ENCODE results near the gene FPGS.
A peak's percentile ranks its signal among the peaks of the same experiment; 100 is the strongest.

The FPGS gene

GRCh38 chr9:127767410-127767809 lies 35.3 kb upstream of the FPGS start:
- Mint-ChIP-seq H3K9me3 (no peaks in the 10 kb centered on the region), H3K4me1 (peaks cover 98% of the 10 kb centered on the region), H3K27me3 (no peaks in the 10 kb centered on the region), H3K27ac (peak overlapping the region; percentile 94 to 95), H3K4me3 (peak overlapping the region; percentile 79 to 85)
- DNase-seq (no peak), ATAC-seq (no peak)

DNA sequence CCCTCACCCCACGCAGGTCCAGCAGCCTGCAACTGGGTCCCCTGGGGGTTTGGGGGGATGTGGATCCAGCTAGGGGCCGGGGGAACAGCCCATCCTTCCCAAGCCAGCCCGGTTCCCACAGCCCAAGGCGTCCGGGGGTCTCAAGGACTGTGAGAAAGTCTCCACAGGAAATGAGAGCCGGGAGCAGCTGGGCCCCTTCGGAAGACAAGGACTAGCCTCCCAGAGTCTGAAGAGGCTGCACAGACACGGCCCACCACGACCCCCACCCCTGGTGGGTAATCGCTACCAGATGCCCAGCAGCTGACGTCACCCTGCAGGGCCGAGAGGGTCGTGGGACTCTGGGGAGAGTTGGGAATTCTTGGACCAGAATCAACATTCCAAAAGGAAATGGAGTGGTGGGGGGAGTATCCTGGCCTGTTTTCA lies 34.8 kb upstream of the FPGS start:
- peak overlapping the region; percentile 79 to 85 for H3K4me3 Mint-ChIP-seq

GRCh38 chr9:127768698-127769097 lies 34.0 kb upstream of the FPGS start:
- Mint-ChIP-seq H3K9me3 (no peaks in the 10 kb centered on the region), H3K4me1 (peaks cover 98% of the 10 kb centered on the region), H3K4me3 (peak overlapping the region; percentile 69 to 85), H3K27me3 (no peaks in the 10 kb centered on the region), H3K27ac (peak overlapping the region; percentile 86 to 91)
- DNase-seq (no peak), ATAC-seq (no peak)

More for the DNA sequence above, 34.8 kb upstream of the FPGS start:
- Mint-ChIP-seq H3K27me3 (no peaks in the 10 kb centered on the region), H3K27ac (peak overlapping the region in 1 of 2 donors; percentile 86), H3K9me3 (no peaks in the 10 kb centered on the region), H3K4me1 (peaks cover 96% of the 10 kb centered on the region)
- no peak for DNase-seq
- no peak for ATAC-seq

GRCh38 chr9:127769101-127769500 lies 33.6 kb upstream of the FPGS start:
- H3K27ac Mint-ChIP-seq: peak overlapping the region; percentile 56 to 91
- H3K4me1 Mint-ChIP-seq: peaks cover 98% of the 10 kb centered on the region
- H3K27me3 Mint-ChIP-seq: no peaks in the 10 kb centered on the region
- no peaks in the 10 kb centered on the region for H3K9me3 Mint-ChIP-seq
- H3K4me3 Mint-ChIP-seq: peak overlapping the region; percentile 69 to 85
- no peak for ATAC-seq
- DNase-seq: no peak

DNA sequence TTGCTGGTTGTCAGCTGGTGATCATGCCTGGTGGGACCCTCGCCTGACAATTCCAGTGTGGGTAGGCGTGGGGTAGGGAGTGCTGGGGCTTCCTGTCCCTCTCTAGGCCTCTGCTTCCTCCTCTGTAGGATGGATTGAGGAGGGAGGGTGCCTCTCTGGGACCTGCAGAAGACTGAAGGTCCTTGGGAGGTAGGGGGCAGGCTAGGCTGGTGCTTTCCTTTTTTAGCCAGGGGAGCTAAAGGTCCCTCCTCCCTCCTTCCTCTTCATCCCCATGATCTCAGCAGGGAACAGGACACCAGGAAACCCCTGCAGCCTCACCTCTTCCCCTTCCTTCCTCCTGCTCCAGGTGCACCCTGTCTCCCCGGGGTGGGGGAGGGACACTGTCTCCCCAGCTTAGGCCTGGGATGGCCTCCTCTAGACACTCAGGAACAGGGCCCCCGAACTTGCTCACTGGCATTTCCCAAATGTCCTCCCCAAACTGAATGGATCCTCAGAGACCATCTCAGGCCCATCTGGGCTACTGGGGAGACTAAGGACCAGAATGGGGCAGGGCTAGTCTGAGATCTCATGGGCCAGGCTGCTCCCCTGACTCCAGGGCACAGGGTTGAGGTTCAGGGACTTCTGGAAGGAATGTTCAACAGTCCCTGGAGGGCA lies 32.6 kb upstream of the FPGS start:
- H3K4me1 Mint-ChIP-seq: peaks cover 96% of the 10 kb centered on the region
- peak overlapping the region; percentile 95 for H3K4me3 Mint-ChIP-seq
- no peaks in the 10 kb centered on the region for H3K9me3 Mint-ChIP-seq
- H3K27me3 Mint-ChIP-seq: no peaks in the 10 kb centered on the region
- no peak for ATAC-seq
- no peak for DNase-seq
- no peak overlapping the region for H3K27ac Mint-ChIP-seq

DNA sequence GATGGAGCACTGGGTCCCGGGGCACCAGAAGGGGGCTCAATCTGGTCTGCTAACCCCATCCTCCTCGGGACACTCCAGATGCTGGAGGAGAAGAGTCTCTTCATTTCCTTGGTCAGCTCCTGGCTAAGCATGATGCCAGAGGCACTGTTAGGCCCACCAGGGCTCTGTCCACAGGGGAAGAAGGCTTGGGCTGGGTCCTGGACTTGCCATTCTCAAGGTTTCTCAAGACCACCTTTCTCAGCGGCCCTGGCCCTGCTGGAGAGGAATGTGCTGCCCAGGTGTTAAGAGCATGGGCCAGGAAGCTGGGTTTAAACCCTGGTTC lies 32.1 kb upstream of the FPGS start:
- no peaks in the 10 kb centered on the region for H3K9me3 Mint-ChIP-seq
- no peak for ATAC-seq

GRCh38 chr9:127770905-127771569 lies 31.6 kb upstream of the FPGS start:
- Mint-ChIP-seq H3K4me1 (peaks cover 87% of the 10 kb centered on the region), H3K9me3 (no peaks in the 10 kb centered on the region), H3K4me3 (peak overlapping the region; percentile 95), H3K27me3 (no peaks in the 10 kb centered on the region), H3K27ac (peak overlapping the region; percentile 88 to 92)
- peak; percentile 94 for ATAC-seq
- DNase-seq: peak; percentile 97

More for the DNA sequence above, 32.1 kb upstream of the FPGS start:
- H3K27me3 Mint-ChIP-seq: no peaks in the 10 kb centered on the region
- peaks cover 91% of the 10 kb centered on the region for H3K4me1 Mint-ChIP-seq
- DNase-seq: no peak
- peak overlapping the region; percentile 88 to 92 for H3K27ac Mint-ChIP-seq
- H3K4me3 Mint-ChIP-seq: peak overlapping the region; percentile 95

GRCh38 chr9:127771570-127772189 lies 31.0 kb upstream of the FPGS start:
- ATAC-seq: no peak
- H3K27ac Mint-ChIP-seq: peak overlapping the region; percentile 33 to 92
- H3K9me3 Mint-ChIP-seq: no peaks in the 10 kb centered on the region
- H3K27me3 Mint-ChIP-seq: no peaks in the 10 kb centered on the region
- H3K4me1 Mint-ChIP-seq: peaks cover 87% of the 10 kb centered on the region
- peak in 1 of 2 donors; percentile 13 for DNase-seq
- peak overlapping the region; percentile 95 for H3K4me3 Mint-ChIP-seq

GRCh38 chr9:127772603-127773002 lies 30.1 kb upstream of the FPGS start:
- Mint-ChIP-seq H3K4me3 (no peak overlapping the region), H3K27me3 (no peaks in the 10 kb centered on the region), H3K9me3 (no peaks in the 10 kb centered on the region), H3K4me1 (peaks cover 86% of the 10 kb centered on the region), H3K27ac (no peak overlapping the region)
- no peak for ATAC-seq
- DNase-seq: no peak

- Mint-ChIP-seq H3K4me1 (peaks cover 81% of the 10 kb centered on the region), H3K9me3 (no peaks in the 10 kb centered on the region), H3K27ac (no peak overlapping the region), H3K27me3 (no peaks in the 10 kb centered on the region), H3K4me3 (no peak overlapping the region)
- DNase-seq: no peak
- ATAC-seq: no peak
Observed at GRCh38 chr9:127773272-127773671, 29.4 kb upstream of the FPGS start.

- Mint-ChIP-seq H3K4me3 (no peak overlapping the region), H3K27me3 (no peaks in the 10 kb centered on the region), H3K27ac (peak overlapping the region in 1 of 2 donors; percentile 31), H3K9me3 (no peaks in the 10 kb centered on the region), H3K4me1 (peaks cover 77% of the 10 kb centered on the region)
- no peak for DNase-seq
- no peak for ATAC-seq
Observed at GRCh38 chr9:127773981-127774380, 28.7 kb upstream of the FPGS start.

DNA sequence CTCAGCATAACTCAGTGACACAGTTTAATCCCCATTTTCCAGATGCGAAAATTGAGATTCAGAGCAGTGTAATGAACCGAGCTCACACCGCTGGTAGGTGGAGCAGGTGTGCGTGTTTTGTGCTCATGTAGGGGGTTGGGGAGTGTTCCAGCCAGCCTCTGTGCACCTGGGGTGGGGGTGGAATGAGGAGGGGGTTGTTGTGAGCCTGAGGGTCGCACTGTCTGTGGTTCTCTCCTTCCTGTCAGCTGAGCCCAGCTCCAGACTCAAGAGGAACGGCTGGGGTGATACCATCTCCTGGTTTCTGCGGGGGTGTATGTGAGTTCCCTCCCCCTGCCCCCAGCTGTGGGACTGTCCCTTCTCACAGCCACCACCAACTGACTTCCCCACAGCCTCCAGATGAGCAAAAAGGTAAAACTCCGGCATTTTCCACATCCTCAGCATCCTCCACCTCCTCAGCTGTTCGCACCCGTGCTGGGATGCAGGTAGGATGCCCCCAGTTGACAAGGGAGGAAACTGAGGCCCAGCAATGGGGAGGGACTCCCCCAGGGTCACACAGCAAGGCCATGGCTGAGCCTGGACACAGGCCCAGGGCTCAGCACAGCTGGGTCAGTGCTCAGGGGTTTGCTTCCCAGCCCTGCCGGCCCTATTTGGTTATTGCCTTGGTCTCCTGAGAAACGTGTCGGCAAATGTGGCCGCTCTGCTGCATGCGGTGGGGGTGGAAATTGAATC lies 26.3 kb upstream of the FPGS start:
- Mint-ChIP-seq H3K9me3 (no peaks in the 10 kb centered on the region), H3K4me1 (peaks cover 75% of the 10 kb centered on the region), H3K4me3 (peak overlapping the region; percentile 96 to 97), H3K27me3 (no peaks in the 10 kb centered on the region), H3K27ac (peak overlapping the region; percentile 99)
- DNase-seq: peak; percentile 77 to 85
- ATAC-seq: peak; percentile 49

DNA sequence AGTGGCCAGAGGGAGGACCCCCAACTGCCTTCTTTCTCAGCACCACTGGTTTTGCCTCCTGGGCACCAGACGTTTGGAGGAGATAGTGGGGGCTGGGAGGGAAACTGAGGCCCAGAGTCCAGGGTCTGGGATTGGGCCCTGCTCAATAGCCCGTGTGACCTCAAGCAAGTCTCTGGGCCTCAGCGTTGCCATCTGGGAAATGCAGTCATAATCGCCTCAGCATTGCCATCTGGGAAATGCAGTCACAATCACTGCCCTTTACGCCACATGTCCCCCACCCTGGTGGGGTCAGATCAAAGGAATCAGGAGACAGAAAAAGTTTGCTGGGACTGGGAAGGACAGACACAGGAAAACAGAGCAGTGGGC lies 25.8 kb upstream of the FPGS start:
- no peaks in the 10 kb centered on the region for H3K9me3 Mint-ChIP-seq
- peaks cover 75% of the 10 kb centered on the region for H3K4me1 Mint-ChIP-seq
- peak overlapping the region; percentile 99 for H3K27ac Mint-ChIP-seq
- ATAC-seq: no peak
- DNase-seq: no peak
- H3K27me3 Mint-ChIP-seq: no peaks in the 10 kb centered on the region
- peak overlapping the region; percentile 96 to 97 for H3K4me3 Mint-ChIP-seq

- ATAC-seq (no peak), DNase-seq (peak; percentile 25 to 44)
- H3K4me3 Mint-ChIP-seq: peak overlapping the region; percentile 96 to 97
- peak overlapping the region; percentile 99 for H3K27ac Mint-ChIP-seq
- peaks cover 75% of the 10 kb centered on the region for H3K4me1 Mint-ChIP-seq
- H3K27me3 Mint-ChIP-seq: no peaks in the 10 kb centered on the region
- H3K9me3 Mint-ChIP-seq: no peaks in the 10 kb centered on the region
Observed at GRCh38 chr9:127777368-127777980, 25.2 kb upstream of the FPGS start.
